GM19043 (cell line): ENCODE data around the gene ST3GAL2.
"Not testable (repeated sequence)": the region's sequence is repeated elsewhere in the genome, so short reads cannot be mapped to it uniquely, and the experiment has no call there.

Experiments
- ATAC-seq: cut with Tn5 transposase; IDR thresholded peaks from one replicate; pipeline ENCODE4 v1.9.1; 2021; ENCODE audit warnings: low read depth; ENCODE audit not compliant: unreplicated experiment

ST3GAL2 gene

DNA sequence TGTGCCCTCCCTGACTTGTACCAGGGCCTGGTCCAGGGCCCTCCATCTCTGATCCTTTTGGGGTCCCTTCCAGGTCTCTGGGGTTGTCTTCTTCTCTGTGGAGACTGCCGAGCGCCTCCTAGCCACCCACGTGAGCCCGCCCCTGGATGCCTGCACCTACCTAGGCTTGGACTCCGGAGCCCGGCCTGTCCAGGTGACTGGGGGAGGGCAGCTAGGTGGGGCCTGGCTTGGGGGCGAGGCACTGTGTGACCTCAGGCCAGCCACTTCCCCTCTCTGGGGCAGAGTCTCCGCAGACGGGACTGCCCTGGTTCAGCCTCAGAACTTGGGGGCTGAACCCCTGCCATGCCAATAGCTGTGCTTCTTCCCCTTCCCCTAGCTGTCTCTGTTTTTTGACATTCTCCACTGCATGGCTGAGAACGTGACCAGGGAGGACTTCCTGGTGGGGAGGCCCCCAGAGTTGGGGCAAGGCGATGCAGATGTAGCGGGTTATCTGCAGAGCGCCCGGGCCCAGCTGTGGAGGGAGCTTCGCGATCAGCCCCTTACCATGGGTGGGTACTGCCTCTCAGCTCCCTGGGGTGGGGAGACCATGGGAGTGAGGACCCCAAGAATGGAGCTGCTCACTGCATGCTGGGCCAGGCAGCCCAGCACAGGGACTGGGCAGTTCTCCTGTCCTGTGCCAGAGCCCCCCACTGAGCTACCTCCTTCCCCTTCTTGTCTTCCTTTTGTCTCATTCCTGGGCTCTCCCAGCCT, 30.1 kb upstream of the ST3GAL2 start:
- no peak for ATAC-seq

- no peak for ATAC-seq
These were observed 28.7 kb upstream of the ST3GAL2 start for GRCh38 chr16:70467608-70468007.

- ATAC-seq: no peak
These were observed 28.2 kb upstream of the ST3GAL2 start for GRCh38 chr16:70467113-70467512.

DNA sequence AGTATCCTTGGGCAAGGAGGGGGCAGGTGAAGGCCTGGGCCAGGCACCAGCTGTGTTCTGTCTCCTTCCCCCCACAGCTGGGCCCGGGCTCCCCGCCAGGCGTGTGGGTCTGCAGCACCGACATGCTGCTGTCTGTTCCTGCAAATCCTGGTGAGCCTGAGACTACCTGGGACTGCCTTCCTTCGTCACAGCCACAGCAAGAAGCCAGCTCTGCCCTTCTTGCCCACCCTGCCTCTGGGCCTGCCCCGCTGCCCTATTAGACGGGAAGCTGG, 27.8 kb upstream of the ST3GAL2 start:
- ATAC-seq: no peak

- ATAC-seq: no peak
These were observed 27.3 kb upstream of the ST3GAL2 start for GRCh38 chr16:70465999-70466804.

DNA sequence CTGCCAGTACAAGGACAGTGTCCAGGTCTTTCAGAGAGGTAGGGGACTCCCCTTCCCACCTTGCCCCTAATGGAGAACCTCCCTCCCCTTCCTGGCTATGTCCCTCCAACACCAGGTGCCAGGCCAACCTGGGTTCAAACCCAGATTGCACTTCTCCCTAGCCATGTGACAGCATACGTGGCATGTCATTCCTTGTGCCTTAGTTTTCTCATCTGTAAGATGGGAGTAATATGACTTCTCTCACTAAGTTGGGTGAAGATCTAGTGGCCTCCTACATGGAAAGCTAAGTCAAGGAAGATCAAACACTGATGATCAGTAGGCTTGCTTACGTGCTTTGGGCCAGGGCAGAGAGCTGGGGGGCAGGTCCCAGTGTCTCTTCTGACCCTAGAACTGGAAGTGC, 24.3 kb upstream of the ST3GAL2 start:
- ATAC-seq: no peak

GRCh38 chr16:70460737-70461261, 21.9 kb upstream of the ST3GAL2 start:
- ATAC-seq: no peak

DNA sequence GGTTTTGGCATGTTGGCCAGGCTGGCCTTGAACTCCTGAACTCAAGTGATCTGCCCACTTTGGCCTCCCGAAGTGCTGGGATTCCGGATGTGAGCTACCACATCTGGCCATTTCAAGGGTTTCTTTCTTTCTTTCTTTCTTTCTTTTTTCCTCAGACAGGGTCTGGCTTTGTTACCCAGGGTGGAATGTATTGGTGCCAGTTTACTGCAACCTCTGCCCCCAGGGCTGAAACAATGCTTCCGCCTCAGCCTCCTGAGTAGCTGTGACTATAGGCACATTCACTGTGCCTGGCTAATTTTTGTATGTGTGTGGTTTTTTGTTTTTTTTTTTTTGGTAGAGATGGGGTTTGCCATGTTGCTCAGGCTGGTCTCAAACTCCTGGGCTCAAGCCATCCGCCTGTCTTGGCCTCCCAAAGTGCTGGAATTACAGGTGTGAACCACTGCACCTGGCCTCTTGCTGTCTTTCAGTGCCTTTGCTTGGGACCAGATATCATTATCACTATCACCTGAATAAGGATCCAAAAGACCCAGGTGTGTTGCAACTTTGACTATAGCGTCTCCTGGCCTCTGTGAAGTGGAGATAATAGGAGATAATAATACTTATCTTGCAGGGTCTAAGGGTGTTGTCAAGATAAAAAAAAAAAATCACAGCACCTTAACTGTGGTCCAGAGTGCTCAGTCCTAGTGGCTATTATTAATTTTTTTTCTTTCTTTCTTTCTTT, 18.7 kb upstream of the ST3GAL2 start:
- no peak for ATAC-seq

DNA sequence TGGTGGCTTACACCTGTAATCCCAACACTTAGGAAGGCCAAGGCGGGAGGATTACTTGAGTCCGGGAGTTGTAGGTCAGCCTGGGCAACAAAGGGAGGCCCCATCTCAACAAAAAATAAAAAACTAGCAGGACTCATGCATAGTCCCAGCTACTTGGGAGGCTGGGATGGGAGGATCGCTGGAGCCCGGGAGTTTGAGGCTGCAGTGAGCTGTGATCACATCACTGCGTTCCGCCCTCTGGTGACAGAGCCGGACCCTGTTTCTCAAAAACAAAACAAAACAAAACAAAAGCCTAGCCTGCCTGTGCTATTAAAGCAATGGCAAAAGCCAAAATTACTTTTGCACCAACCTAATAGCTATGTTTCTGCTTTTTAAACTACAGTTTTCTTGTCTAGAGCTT, 17.0 kb upstream of the ST3GAL2 start:
- ATAC-seq: no peak

GRCh38 chr16:70454222-70455034, 15.5 kb upstream of the ST3GAL2 start, which contains the start of gene FCSK:
FCSK (plus strand) TSS chr16:70454595; CDS start chr16:70463191, 8,596 bp downstream.
- ATAC-seq: peak; percentile 79

DNA sequence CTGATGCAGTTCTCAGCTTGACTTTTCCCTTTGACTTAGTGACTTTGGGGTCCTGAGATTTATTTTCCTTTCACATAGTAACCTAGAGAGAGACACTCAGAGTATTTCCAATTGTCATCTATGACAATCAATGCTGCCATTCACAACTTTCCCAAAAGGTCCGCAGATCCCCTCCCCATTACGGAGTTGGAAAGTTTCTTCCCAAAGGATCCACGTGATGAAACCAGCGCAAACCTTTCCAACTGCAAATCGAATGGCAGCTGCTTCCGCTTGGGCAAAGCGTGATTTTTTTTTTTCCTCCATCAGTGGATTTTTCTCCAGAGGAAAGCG, 15.0 kb upstream of the ST3GAL2 start:
- ATAC-seq: peak; percentile 7

- no peak for ATAC-seq
These were observed 14.4 kb upstream of the ST3GAL2 start for GRCh38 chr16:70453117-70453891.

GRCh38 chr16:70451004-70451340, 12.1 kb upstream of the ST3GAL2 start:
- ATAC-seq: not testable (repeated sequence)

DNA sequence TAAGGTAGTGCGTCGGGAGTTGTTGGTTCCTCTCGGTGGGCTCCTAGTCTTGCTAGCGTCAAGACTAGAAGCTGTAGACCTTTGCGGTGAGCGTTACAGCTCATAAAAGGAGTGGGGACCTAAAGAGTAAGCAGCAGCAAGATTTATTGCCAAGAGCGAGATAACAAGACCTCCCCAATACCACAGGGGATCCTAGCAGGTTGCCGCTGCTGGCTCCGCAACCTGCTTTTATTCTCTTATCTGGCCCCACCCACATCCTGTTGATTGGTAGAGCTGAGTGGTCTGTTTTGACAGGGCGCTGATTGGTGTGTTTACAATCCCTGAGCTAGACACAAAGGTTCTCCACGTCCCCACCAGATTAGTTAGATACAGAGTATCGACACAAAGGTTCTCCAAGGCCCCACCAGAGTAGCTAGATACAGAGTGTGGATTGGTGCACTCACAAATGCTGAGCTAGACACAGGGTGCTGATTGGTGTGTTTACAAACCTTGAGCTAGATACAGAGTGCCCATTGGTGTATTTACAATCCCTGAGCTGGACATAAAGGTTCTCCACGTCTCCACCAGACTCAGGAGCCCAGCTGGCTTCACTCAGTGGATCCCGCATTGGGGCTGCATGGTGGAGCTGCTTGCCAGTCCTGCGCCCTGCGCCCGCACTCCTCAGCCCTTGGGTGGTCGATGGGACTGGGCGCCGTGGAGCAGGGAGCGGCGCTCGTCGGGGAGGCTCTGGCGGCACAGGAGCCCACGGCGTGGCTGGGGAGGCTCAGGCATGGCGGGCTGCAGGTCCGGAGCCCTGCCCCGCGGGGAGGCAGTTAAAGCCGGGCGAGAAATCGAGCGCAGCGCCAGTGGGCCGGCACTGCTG, 11.5 kb upstream of the ST3GAL2 start:
- ATAC-seq: not testable (repeated sequence)

GRCh38 chr16:70448075-70448474, 9.2 kb upstream of the ST3GAL2 start:
- ATAC-seq: no peak

- ATAC-seq: no peak
These were observed 5.6 kb upstream of the ST3GAL2 start for GRCh38 chr16:70444249-70445063.

DNA sequence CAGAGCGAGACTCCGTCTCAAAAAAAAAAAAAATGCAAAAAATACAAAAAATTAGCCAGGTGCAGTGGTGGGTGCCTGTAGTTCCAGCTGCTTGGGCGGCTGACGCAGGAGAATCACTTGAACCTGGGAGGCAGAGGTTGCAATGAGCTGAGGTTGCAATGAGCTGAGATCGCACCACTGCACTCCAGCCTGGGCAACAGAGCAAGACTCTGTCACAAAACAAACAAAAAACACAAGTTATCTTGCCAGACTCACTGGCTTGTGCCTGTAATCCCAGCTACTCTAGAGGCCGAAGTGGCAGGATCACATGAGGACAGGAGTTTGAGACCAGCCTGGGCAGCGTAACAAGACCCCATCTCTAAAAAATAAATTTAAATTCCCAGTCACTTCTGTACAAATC, 3.4 kb upstream of the ST3GAL2 start:
- ATAC-seq: no peak

- ATAC-seq: no peak
These were observed 2.6 kb upstream of the ST3GAL2 start for GRCh38 chr16:70441406-70441990.
